Suppressor macrophage treated with lipopolysaccharide for 1 hour (primary cell): ENCODE results near the gene GNG2.

Experiments used
- DNase-seq, 3 donors: peaks; one replicate each; pipeline ENCODE4 v3.0.0-alpha.2; 2020 to 2022

GNG2 gene

DNA sequence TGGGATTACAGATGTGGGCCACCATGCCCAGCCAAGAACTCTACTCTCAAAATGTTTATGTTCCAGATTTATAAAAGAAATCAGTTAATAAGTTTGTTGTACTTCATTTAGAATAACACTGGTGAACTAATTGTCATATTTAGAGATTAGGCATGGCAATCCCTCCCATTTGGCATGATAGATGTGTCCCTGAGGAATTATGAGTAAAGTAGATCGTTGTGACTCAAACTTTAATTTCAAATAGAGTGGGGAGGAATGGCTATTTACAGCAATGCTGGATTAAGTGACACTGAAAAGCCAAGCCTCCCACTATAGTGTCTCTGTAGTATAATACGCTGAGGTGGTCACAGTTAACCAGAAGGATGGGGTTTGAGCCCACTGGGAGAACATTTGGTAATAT is 89.6 kb downstream of the GNG2 start:
- no peak for DNase-seq

DNA sequence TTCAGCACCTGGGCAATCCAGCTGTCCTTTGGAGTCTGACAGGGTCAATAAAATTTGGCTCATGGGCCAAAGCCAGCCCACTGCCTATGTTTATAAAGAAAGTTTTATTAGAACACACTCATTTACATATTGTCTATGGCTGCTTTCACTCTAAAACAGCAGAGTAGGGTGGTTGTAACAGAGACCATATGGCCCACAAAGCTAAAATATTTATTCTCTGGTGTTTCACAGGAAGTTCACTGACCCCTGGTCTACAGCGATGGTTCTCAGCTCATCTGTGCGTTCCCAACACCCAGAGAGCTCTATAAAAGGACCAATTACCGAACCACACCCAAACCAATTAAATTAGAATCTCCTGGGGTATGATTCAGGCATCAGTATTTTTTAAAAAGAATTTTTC is 91.2 kb downstream of the GNG2 start:
- DNase-seq: no peak

DNA sequence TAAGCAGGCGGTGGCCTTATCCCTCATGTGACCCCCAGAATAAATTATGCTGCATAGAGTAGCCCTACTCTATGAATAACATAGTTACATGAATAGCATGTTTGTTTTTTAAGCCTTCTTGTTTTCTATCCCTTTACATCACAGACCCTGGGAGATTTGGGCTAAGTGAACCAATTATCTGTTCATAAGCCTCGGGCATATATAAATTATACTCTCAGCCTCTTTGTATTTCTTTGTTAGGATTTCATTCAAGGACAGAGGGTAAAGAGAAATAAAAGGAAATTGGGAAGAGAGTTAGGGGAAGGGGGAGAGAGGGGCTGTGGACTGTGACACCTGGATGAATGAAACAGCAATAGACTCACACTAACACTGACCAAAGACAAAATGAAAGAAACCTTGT is 93.6 kb downstream of the GNG2 start:
- no peak for DNase-seq

DNA sequence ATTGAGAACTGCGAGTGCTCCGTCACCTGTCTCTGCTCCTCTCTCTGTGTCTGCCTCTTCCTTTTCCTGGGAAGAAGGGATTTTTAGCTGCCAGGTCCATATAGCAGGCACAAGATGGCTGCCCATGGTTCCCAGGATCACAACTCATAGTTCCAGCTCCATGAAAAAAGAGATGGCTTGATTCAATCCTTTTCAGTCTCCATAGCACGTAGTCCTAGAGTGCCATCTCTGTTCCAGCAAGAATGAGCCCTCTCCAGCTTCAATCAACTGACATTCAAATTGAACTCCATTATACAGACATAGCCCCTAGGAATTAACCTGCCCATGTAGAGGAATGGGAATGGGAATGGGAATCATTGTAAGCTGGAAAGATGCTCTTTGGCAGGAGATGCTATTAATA is 94.2 kb downstream of the GNG2 start:
- DNase-seq: no peak

DNA sequence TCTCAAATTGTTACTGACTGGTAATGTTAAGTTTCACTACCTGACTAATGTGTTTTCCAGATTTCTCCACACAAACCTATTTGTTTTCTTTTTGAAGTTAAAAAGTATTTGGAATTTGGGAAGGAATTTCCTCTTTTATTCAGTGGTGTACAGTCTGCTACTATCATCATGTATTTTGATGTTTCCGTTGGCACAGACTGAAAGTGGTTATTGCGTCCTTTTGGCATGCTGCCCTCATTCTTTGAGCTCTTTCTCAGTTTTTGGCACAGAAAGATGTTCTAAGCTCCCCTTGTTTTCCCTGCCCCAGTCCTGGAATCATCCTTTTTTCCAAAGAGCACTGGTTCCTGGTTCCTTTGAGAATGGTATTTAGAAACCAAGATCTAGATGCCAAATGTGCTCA is 97.5 kb downstream of the GNG2 start:
- no peak for DNase-seq

DNA sequence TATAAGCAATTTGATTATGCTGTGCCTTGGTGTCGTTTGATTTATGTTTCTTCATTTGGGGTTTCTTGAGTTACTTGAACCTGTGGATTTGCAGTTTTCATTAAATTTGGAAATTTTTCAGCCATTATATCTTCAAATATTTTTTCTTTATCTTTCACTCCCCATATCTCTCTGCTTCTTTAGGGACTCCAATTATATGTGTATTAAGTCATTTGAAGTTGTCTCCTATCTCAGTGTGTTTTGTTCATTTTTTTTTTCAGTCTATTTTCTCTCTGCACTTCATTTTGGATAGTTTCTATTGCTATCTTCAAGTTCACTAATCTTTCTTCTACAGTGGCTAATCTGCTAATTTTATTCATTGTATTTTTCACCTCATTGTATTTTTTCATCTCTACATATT is 99.5 kb downstream of the GNG2 start:
- DNase-seq: no peak

DNA sequence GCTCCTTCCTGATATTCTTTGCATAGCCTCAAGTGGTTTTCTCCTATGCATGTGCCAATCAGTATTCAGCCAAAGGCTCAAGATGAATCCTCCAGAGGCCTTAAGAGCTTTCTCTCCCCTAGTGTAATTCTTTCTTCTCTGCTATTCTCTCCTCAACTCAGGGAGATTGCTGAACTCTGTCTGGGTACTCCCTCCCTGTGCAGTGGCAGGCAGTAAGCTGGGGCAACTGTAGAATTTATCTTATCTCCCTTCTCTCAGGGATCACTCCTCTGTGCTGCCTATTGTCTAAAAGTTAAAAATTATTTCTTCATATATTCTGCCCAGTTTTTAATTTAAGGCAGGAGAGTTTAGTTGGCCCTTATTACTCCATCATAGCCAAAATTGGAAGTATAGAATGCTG is 100.5 kb downstream of the GNG2 start:
- DNase-seq: no peak

DNA sequence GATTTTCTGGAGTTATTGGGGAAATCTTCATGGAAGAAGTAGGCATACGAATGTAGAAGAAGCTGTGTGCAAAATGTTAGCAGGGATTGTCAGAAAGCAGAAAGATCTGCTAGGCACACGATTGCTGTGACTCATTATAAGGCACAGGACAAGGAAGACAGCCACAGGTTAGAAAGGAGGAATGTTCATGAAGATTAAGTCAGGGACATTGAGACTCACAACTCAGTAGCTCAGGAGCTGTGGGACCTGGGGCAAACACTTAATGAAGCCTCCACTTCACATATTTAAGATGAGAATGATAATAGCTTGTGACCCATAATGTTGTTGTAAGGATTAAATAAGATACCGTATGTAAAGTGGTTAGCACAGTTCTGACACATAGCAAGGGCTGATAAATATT is 102.3 kb downstream of the GNG2 start:
- no peak for DNase-seq

DNA sequence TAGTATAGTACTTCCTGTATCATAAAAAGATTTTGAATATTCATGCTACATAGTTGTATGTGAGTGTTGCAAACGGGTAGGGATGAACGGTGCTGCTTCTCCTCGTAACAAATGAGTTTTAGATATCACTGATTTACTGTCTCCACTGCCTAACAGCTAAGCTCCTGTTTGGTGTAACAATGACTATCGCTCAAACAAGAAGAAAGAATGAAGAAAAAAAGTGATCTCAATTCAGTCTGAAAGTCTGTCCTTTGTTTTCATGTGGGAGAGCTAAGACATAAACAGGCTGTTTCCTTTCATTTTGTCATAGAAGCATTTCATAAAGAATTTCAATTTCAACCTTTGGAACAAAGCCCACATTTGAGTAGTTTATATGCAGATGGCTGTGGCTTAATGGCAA is 102.9 kb downstream of the GNG2 start:
- DNase-seq: no peak

DNA sequence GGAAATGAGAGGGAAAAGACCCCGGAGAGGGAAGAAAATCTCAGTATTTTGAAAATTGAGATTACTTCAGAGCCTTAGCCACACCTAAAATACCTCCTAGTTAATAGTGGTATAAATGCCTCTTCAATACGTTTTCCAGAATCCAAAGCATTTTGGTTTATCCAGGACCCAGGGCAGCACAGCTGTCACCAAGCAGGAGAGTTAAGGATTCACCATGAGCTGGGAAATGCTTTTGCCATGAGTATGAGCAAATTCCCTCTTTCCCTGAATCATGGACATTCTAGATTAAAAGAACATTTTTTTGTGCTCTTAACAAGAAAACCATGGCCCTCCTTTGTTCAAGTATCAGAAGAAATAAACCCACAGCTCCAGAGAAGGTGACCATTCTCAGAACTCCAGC is 107.1 kb downstream of the GNG2 start:
- no peak for DNase-seq

DNA sequence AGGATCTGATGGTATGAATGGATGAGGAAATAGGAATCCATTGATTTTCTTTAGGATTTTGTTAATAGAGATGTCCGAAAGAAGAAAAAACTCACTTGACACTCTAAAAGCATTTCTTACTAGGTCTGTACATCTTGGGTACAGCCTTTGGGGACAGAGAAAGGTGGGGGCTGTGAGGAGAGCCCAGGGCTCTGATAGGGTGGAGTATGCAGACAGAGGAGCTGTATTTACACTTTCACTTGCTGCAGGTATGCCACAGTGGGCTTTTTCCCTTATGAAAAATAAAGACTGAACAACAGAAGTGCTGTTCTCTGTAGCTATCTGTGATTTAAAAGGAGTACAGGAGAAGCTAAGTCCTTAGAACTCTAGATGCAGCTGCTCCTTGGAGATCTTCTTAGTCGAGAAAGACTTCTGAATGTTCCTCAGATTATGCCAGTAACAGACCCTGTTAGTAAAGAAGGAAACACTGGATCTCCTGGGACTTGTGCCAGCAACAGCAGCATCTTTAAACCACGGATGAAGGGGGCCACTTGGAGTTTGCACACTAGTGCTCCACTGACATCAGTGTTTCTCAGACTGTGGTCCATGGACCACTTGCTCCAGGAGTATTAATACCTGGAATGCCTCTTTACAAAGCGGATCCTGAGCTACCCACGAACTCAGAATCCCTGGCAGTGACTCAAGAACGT is 109.6 kb downstream of the GNG2 start:
- DNase-seq: no peak

DNA sequence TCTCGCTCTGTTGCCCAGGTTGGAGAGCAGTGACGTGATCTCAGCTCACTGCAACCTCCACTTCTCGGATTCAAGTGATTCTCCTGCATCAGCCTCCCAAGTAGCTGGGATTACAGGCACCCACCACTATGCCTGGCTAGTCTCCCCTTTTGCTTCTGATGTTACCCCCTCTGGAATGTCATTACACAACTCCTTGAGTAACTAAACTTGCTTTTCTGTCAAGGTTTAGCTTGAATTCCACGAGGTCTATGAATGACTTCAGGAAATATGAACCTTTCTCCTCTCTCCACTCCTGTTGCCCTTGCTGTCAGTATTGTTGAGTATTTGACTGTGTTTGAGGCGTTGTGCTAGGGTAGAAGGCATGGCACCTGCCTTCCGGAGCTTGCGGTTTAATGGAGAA is 112.2 kb downstream of the GNG2 start:
- no peak for DNase-seq

DNA sequence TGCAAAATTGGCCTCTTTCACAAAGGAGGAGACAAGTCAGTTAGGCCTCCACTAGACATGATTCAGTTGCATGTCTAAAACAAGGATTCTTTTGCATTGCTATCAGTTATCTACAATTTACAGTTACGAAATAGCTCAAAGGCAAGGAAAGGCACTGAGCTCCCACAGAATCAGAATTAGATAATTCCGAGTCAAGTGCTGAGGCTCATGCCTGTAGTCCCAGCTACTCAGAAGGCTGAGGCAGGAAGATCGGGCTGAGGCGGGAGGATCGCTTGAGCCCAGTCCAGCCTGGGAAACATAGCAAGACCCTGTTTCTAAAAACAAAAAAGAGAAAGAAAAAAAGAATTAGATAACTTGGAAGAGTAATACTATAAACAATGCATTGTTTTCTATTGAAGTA is 116.7 kb downstream of the GNG2 start:
- no peak for DNase-seq

DNA sequence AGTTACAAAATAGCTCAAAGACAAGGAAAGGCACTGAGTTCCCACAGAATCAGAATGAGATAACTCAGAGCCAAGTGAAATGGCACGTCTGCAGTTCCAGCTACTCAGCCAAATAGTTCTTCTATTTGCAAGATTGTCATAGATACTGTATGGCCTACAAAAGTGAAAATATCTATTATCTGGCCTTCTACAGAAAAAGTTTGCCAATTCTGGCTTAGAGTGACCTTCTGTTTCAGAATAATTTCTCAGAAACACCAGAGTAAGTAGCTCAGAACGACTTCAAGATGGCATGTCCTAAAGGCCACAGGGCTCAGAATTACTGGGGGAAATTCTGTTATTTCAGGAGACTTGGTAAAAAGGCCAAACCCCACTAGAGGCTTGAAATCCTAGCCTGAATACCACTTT is 118.3 kb downstream of the GNG2 start:
- no peak for DNase-seq

DNA sequence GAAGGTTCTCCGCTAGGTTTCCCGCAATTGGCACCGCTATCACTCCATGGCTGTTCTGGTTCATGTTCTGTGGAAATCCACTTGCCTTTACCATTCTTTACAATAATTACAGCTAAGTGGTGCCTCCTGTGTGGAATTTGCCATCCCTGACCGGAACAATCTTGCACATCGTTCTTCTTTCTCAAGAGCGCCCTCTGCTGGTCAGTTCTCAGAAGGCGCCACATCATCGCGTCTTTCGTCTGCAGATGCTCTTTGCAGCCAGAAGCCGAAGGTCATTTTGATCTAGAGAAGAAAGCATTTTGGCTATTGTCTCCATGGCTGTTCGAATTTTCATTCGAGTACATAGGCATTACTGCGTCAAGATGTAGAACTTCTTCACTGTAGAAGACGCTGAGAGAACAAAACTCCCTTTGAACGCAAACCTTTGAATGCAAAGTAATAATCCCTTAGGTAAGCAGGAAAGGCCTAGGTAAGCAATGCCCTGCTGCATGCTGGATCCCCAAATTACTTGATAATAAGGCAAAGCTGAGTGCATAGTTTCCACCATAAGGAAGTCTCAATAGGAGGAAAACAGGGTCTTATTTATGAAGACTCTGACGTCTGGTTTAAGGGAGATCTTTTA is 118.8 kb downstream of the GNG2 start:
- peak; percentile 83 to 90 (median 88) for DNase-seq

DNA sequence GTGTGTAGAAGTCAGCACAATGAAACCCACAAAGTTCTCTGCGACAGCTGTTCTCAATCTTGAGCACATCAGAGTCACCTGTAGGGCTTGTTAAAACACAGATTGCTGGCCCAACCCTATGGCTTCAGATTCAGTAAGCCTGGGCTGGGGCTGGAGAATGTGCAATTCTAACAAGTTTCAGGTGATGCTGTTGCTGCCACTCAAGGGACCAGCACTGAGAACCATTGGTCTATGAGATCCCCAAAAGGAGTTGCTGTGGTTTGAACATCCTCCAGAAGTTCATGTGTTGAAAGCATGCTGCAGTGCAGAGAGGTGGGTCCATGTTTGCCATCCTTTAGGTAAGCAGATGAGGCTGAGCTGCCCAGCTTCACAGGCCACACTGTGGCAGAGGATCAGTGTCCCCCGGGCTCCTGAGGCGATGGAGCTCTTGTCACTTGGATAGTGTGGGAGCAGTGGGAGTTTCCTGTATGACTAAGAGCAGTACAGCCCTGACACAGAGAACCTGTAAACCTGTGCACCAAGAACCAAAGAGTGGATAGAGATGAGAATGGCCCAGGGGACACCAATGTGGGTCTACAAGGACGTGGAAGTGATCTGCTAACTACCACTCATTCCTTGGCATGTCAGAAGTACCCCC is 120.9 kb downstream of the GNG2 start:
- DNase-seq: no peak

DNA sequence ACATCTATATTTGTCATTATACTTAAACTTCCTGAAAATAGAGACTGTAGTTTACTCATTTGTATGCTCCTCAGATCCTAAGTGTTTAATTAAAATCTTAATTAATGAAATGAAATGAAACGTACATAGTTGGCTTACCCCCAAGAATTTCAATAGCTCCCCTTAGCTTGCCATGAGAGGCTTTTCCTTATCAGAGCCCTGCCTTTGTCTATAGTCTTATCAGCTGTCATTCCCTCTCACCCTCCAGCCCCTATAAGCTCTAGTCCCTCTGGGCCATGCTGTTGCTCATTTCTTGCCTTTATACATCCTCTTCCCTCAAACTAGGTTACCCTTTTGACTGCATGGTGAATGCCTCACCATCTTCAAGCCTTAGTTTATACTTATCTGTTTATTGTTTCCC is 127.8 kb downstream of the GNG2 start:
- DNase-seq: no peak

DNA sequence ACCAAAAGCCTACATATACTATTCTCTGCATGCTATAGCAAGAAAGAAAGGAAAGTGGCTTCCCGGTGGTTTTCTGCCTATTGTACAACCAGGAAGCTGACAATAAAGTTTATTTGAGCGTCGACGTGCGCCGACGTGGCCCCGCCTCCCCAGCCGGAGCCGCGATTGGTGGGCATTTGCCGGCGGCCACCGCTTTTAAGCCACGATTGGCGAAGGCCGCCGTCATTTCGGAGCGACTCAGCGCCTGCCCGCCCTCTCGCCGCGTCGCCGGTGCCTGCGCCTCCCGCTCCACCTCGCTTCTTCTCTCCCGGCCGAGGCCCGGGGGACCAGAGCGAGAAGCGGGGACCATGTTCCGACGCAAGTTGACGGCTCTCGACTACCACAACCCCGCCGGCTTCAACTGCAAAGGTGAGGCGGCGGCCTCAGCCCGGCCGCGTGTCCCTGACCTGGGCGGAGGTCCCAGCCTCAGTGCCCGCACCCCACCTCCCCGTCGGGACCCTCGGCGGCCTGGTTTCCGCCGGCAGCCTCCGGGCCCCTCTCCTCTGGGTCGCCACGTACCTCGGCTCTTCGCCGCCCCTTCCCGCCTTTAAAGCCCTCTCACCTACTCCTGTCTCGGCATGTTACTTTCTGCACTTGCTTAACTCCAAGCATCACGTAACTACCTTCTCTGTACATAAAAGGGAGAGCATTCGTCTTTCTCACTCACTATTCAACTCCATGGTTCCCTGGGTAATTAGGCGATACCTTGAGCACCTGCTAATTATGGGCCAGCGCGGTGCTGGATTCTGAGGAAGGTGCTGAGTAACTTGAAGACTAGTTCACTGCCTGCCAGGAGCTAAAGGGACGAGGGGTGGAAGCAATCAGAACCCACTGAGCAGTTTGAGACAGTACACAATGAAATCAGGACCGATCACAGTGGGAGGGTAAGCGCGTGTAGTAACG is 129.2 kb downstream of the GNG2 start, which contains the start of gene RTRAF:
Gene RTRAF (plus strand): TSS at position 254 of the 942 bp plus-strand sequence. CDS start 94 bp downstream, at position 348.
- DNase-seq: peak; percentile 95 to 97 (median 97)

DNA sequence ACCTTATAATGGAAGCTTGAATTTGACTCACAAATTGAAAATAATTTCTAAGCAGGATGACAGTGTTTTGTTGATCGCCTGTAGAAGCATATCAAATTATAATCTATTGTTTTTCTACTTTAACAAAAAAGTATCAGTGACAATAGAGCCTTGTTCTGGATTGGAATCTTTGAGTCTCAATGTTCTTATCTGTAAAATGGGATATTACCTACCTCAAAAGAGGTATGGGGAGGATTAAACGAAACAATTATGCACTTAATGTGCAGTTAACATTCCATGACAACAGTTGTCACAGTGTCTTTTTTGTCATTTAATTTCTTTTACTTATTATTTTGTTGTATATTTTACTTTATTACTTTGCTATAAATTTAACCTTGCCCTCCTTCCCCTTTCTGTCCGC is 130.1 kb downstream of the GNG2 start:
- no peak for DNase-seq

DNA sequence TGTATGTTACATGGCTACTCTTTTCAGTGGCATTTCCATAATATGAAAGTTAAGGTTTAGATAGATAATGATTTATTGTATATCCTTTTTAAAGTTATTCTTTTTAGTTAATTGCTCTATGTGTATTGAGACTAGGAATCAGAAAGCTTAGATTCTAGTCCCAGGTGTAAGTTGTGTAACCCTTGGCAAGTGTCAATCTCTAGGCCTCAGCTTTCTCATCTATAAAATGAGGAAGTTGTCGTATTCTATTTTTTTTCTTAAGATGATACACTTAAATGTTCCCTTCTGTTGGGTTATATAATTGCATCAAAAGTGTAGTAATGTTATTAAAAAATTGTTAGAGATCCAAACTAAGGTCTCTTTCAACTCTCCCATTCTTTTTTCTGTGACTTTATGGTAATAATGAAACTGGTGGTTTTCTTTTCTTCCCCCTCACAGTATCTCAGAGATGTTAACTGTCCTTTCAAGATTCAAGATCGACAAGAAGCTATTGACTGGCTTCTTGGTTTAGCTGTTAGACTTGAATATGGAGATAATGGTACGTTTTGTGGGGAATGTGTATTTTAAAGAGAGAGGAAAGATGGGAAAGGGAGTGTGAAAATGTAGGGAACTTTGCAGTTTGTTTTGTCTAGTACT is 133.0 kb downstream of the GNG2 start:
- DNase-seq: peak in 1 of 3 donors; percentile 46

DNA sequence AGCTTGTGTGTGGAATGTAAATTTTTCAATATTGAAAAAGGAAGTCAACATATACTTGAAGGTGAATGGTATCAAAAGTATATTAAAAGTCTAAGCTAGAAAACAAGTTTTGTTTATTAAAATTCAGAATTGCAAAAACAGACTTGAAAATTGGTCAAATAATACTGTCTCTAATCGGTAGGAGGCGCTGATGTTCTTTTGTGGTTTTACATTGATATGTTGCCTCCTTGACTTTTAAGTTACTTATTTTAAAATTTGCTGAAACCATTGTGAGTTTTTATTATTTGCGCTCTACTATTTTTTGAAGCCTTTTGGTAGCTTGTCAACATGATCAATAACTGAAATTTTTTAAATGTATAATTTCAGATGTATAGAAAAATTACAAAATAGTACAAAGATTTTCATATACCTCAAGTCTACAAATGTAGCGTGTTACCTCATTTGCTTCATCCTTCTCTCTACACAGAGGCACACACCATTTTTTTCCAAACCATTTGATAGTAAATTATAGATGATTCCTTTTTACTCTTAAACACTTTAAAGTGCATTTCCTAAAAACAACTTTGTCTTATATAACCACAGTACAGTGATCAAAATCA is 135.8 kb downstream of the GNG2 start:
- peak; percentile 61 to 70 (median 69) for DNase-seq

DNA sequence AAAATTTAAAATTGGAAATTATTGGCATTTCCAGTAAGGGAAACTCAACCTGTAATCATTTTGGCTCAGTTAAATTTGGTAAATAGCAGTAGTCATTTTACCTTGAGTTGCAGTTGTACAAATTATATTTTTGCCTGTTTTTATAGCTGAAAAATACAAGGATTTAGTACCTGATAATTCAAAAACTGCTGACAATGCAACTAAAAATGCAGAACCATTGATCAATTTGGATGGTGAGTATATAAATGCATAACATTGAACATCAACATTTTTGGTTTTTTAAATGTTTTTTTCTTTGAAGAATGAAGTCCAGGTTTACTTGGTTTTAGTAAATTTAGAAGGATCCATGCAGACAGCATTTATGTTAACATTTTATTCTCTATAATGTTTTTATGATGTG is 137.9 kb downstream of the GNG2 start:
- no peak for DNase-seq
